Suprapubic skin (tissue), 3 donors: ENCODE results near the gene PPP3R1.

ENCODE experiments used
- EP300 ChIP-seq: sonication (generic); formaldehyde crosslinking; IDR thresholded peaks from one replicate; pipeline ENCODE4 v1.6.1; 2017; ENCODE audit warnings: antibody characterized with exemption
- POLR2A ChIP-seq, 2 donors: fragments of 450-650 bp; IDR thresholded peaks; one replicate each; pipeline ENCODE4 v1.6.1; 2017; ENCODE audit warnings: antibody characterized with exemption in 2 of 2, mild to moderate bottlenecking in 2 of 2, moderate library complexity in 2 of 2
- TF ChIP-seq, protein P1 (sequence below), 2 donors: fragments of 200-600 bp in 1 of 2; fragments of 450-650 bp in 1 of 2; sonication (generic) in 1 of 2; IDR thresholded peaks; one replicate each; pipeline ENCODE4 v1.5.1; 2016 to 2019; ENCODE audit warnings: antibody characterized with exemption in 2 of 2, mild to moderate bottlenecking in 1 of 2, moderate library complexity in 1 of 2

DNA sequence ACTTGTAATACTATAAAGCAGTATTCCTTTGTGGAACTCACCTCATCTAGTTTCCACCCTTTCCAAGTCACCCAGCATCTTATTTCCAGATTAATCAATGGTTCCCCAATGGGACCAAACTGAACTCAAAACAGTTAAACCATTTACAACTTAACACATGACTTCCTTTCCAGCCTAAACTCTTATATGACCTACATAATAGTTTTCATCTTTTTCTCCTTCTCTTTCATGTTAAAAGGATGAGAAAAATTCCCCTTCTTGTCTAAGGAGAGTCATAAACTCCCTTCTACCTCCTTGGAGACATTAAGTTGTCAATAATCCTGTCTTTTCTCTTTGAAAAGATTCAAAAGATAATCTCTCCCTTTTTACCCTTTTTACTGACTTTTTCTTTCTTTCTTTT lies 6.7 kb downstream of the PPP3R1 start:
- TF ChIP-seq, protein P1, sequence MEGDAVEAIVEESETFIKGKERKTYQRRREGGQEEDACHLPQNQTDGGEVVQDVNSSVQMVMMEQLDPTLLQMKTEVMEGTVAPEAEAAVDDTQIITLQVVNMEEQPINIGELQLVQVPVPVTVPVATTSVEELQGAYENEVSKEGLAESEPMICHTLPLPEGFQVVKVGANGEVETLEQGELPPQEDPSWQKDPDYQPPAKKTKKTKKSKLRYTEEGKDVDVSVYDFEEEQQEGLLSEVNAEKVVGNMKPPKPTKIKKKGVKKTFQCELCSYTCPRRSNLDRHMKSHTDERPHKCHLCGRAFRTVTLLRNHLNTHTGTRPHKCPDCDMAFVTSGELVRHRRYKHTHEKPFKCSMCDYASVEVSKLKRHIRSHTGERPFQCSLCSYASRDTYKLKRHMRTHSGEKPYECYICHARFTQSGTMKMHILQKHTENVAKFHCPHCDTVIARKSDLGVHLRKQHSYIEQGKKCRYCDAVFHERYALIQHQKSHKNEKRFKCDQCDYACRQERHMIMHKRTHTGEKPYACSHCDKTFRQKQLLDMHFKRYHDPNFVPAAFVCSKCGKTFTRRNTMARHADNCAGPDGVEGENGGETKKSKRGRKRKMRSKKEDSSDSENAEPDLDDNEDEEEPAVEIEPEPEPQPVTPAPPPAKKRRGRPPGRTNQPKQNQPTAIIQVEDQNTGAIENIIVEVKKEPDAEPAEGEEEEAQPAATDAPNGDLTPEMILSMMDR (IDR thresholded peaks at IDR 0.05): no peak
- TF ChIP-seq POLR2A (IDR thresholded peaks at IDR 0.05): no peak
- TF ChIP-seq EP300: no peak
